Vagina (tissue), 2 donors: ENCODE data around the gene TLCD3B.

Source experiments
- POLR2A ChIP-seq, 2 donors: fragments of 450-650 bp; IDR thresholded peaks; one replicate each; pipeline ENCODE4 v1.6.1; 2017; ENCODE audit warnings: antibody characterized with exemption in 2 of 2, mild to moderate bottlenecking in 2 of 2, moderate library complexity in 2 of 2
- TF ChIP-seq, protein P1 (sequence below), 3 experiments: fragments of 450-650 bp in 2 of 3; fragments of 200-600 bp in 1 of 3; sonication (generic) in 1 of 3; IDR thresholded peaks; one replicate each; pipeline ENCODE4 v1.5.1; 2017 to 2019; ENCODE audit warnings: antibody characterized with exemption in 3 of 3, mild to moderate bottlenecking in 2 of 3, moderate library complexity in 2 of 3

GRCh38 chr16:30027588-30028437 is 3.3 kb downstream of the TLCD3B start:
- TF ChIP-seq, protein P1, sequence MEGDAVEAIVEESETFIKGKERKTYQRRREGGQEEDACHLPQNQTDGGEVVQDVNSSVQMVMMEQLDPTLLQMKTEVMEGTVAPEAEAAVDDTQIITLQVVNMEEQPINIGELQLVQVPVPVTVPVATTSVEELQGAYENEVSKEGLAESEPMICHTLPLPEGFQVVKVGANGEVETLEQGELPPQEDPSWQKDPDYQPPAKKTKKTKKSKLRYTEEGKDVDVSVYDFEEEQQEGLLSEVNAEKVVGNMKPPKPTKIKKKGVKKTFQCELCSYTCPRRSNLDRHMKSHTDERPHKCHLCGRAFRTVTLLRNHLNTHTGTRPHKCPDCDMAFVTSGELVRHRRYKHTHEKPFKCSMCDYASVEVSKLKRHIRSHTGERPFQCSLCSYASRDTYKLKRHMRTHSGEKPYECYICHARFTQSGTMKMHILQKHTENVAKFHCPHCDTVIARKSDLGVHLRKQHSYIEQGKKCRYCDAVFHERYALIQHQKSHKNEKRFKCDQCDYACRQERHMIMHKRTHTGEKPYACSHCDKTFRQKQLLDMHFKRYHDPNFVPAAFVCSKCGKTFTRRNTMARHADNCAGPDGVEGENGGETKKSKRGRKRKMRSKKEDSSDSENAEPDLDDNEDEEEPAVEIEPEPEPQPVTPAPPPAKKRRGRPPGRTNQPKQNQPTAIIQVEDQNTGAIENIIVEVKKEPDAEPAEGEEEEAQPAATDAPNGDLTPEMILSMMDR (IDR thresholded peaks at IDR 0.05) = no peak
- no peak for TF ChIP-seq POLR2A (IDR thresholded peaks at IDR 0.05)
